ENCODE measurements around the gene MIPEP. TPM values are rescaled to one million over a fixed set of nuclear protein-coding genes. Genes with fewer than 3 reads are reported as not detected.

MIPEP gene
- total RNA-seq, 1 experiment from 2014 or later, result 25.0 TPM

- DNase-seq, result no peak
- Histone ChIP-seq H3K9me3 (no peaks in the 10 kb centered on the region), H3K36me3 (peaks cover 3% of the 10 kb centered on the region), H3K4me3 (no peak overlapping the region), H3K27me3 (no peaks in the 10 kb centered on the region)
Measured at GRCh38 chr13:23844132-23844531, 45.1 kb downstream of the MIPEP start.

- DNase-seq, result no peak
- H3K4me3 ChIP-seq, result no peak overlapping the region
- no peaks in the 10 kb centered on the region for H3K27me3 ChIP-seq
- H3K9me3 ChIP-seq, result no peaks in the 10 kb centered on the region
- peaks cover 3% of the 10 kb centered on the region for H3K36me3 ChIP-seq
Measured at GRCh38 chr13:23843436-23843835, 45.8 kb downstream of the MIPEP start.

- DNase-seq, result no peak
- Histone ChIP-seq H3K27me3 (no peaks in the 10 kb centered on the region), H3K4me3 (no peak overlapping the region), H3K36me3 (peaks cover 3% of the 10 kb centered on the region), H3K9me3 (no peaks in the 10 kb centered on the region)
Measured at GRCh38 chr13:23842406-23842805, 46.8 kb downstream of the MIPEP start.

- Histone ChIP-seq H3K36me3 (peaks cover 4% of the 10 kb centered on the region), H3K27me3 (no peaks in the 10 kb centered on the region), H3K9me3 (no peaks in the 10 kb centered on the region), H3K4me3 (no peak overlapping the region)
- DNase-seq, result no peak
Measured at GRCh38 chr13:23833733-23834611, 55.2 kb downstream of the MIPEP start.

- Histone ChIP-seq H3K4me3 (no peak overlapping the region), H3K36me3 (peaks cover 31% of the 10 kb centered on the region), H3K9me3 (peaks cover 12% of the 10 kb centered on the region), H3K27me3 (no peaks in the 10 kb centered on the region)
- DNase-seq, result no peak
Measured at GRCh38 chr13:23828866-23829265, 60.3 kb downstream of the MIPEP start.

- DNase-seq, result no peak
Measured at GRCh38 chr13:23828086-23828485, 61.1 kb downstream of the MIPEP start.

GRCh38 chr13:23825179-23825578 is 64.0 kb downstream of the MIPEP start:
- DNase-seq, result no peak
- no peak overlapping the region for H3K4me3 ChIP-seq
- no peaks in the 10 kb centered on the region for H3K27me3 ChIP-seq
- peaks cover 12% of the 10 kb centered on the region for H3K9me3 ChIP-seq
- peaks cover 46% of the 10 kb centered on the region for H3K36me3 ChIP-seq

More at GRCh38 chr13:23828086-23828485, 61.1 kb downstream of the MIPEP start:
- H3K4me3 ChIP-seq, result no peak overlapping the region
- H3K36me3 ChIP-seq, result peaks cover 38% of the 10 kb centered on the region
- H3K9me3 ChIP-seq, result peaks cover 12% of the 10 kb centered on the region
- no peaks in the 10 kb centered on the region for H3K27me3 ChIP-seq

GRCh38 chr13:23824371-23824770 is 64.8 kb downstream of the MIPEP start:
- Histone ChIP-seq H3K36me3 (peaks cover 46% of the 10 kb centered on the region), H3K9me3 (peaks cover 12% of the 10 kb centered on the region), H3K27me3 (no peaks in the 10 kb centered on the region), H3K4me3 (no peak overlapping the region)
- DNase-seq, result peak; percentile 71

GRCh38 chr13:23822252-23822824 is 66.9 kb downstream of the MIPEP start:
- DNase-seq, result no peak
- no peak overlapping the region for H3K4me3 ChIP-seq
- peaks cover 38% of the 10 kb centered on the region for H3K36me3 ChIP-seq
- peaks cover 6% of the 10 kb centered on the region; the same call in 1 of the 2 replicates for H3K9me3 ChIP-seq
- H3K27me3 ChIP-seq, result no peaks in the 10 kb centered on the region

- no peak for DNase-seq
- Histone ChIP-seq H3K4me3 (no peak overlapping the region), H3K27me3 (no peaks in the 10 kb centered on the region), H3K9me3 (no peaks in the 10 kb centered on the region), H3K36me3 (peaks cover 31% of the 10 kb centered on the region)
Measured at GRCh38 chr13:23820530-23820929, 68.7 kb downstream of the MIPEP start.

GRCh38 chr13:23817830-23818229 is 71.4 kb downstream of the MIPEP start:
- no peak for DNase-seq
- H3K9me3 ChIP-seq, result no peaks in the 10 kb centered on the region
- peaks cover 5% of the 10 kb centered on the region for H3K36me3 ChIP-seq
- H3K27me3 ChIP-seq, result no peaks in the 10 kb centered on the region
- no peak overlapping the region for H3K4me3 ChIP-seq

- Histone ChIP-seq H3K36me3 (no peaks in the 10 kb centered on the region; the same call in 1 of the 2 replicates), H3K4me3 (no peak overlapping the region), H3K27me3 (no peaks in the 10 kb centered on the region), H3K9me3 (no peaks in the 10 kb centered on the region)
- no peak for DNase-seq
Measured at GRCh38 chr13:23817136-23817535, 72.1 kb downstream of the MIPEP start.

GRCh38 chr13:23813635-23814034 is 75.6 kb downstream of the MIPEP start:
- no peak overlapping the region for H3K4me3 ChIP-seq
- no peaks in the 10 kb centered on the region for H3K9me3 ChIP-seq
- no peaks in the 10 kb centered on the region for H3K27me3 ChIP-seq
- H3K36me3 ChIP-seq, result peaks cover 7% of the 10 kb centered on the region
- no peak for DNase-seq

GRCh38 chr13:23811366-23812062 is 77.7 kb downstream of the MIPEP start:
- Histone ChIP-seq H3K27me3 (no peaks in the 10 kb centered on the region), H3K4me3 (no peak overlapping the region), H3K36me3 (peaks cover 10% of the 10 kb centered on the region), H3K9me3 (no peaks in the 10 kb centered on the region)
- no peak for DNase-seq

GRCh38 chr13:23810685-23811240 is 78.4 kb downstream of the MIPEP start:
- Histone ChIP-seq H3K36me3 (peaks cover 15% of the 10 kb centered on the region), H3K9me3 (no peaks in the 10 kb centered on the region), H3K27me3 (no peaks in the 10 kb centered on the region), H3K4me3 (no peak overlapping the region)
- no peak for DNase-seq

GRCh38 chr13:23808803-23809202 is 80.4 kb downstream of the MIPEP start:
- no peaks in the 10 kb centered on the region for H3K9me3 ChIP-seq
- no peak for DNase-seq
- peaks cover 28% of the 10 kb centered on the region for H3K36me3 ChIP-seq
- H3K4me3 ChIP-seq, result no peak overlapping the region
- H3K27me3 ChIP-seq, result no peaks in the 10 kb centered on the region

Data from MG63 (cell line).